Measurements from ENCODE around the gene ZBTB8A.
"Not testable (repeated sequence)": the region's sequence is repeated elsewhere in the genome, so short reads cannot be mapped to it uniquely, and the experiment has no call there.

Gene ZBTB8A

DNA sequence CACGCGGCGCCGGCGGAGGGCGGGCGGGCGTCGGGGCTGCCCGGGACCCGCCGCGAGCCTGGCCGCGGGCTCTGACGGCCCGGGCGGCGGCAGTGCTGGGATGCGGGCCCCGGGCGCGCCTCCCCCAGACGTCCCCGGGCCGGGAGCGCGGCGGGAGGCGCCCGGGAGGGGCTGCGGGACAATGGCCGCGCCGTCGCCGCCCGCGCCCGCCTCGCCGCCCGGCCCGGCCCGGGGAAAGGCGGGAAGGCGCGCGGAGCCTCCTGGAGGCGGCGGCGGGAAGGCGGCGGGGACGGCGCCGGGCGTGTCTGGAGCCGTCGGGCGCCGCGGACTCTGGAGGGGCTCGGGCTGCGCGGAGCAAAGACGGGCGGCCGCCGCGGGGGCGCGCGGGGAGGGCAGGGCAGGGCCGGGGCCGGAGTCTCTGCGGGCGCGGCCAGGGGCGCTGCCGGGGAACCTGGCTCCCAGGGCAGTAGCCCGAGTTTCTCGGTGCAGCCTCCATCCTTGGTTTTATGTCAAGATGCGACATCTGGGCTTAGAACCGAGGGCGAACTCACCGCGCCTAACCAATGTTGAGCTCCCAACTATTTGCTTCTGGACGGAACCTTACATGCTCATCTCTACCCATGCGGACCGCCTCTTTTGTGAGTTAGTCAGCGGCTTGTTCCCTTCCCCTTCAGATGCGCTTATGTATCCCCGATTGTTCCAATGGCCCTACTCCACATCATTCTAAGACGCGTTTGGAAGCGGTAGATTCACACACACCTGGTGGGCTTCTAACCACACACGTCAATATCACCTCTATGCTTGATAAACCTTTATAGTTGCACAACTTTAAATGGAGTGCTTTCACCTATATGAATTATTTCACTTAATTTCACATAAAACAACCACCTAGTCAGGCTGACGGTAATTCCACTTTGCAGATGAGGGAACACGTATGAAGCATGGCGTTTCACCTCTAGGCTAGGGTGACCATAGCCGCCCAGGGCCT lies 651 bp downstream of the ZBTB8A start:
- DNase-seq = peak; percentile 14

DNA sequence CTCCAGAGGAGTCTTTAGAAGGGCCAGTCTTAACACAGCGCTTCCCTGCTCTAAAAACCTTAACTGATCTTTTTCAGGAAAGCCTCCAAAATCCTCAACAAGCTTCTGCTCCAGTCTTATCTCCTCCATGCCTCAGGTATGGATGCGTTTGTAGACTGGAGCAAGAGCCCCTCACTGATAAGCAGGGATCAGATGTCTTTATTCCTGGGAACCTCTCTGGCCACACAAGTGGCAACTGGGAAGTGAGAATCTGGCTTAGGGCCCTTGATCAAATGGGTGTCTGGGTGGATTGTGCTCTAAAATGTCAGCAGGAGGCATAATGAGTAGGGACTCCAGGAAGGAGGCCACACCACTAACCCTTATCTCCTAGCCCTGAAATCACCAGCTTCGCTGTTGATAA lies 1.4 kb downstream of the ZBTB8A start:
- no peak for DNase-seq

DNA sequence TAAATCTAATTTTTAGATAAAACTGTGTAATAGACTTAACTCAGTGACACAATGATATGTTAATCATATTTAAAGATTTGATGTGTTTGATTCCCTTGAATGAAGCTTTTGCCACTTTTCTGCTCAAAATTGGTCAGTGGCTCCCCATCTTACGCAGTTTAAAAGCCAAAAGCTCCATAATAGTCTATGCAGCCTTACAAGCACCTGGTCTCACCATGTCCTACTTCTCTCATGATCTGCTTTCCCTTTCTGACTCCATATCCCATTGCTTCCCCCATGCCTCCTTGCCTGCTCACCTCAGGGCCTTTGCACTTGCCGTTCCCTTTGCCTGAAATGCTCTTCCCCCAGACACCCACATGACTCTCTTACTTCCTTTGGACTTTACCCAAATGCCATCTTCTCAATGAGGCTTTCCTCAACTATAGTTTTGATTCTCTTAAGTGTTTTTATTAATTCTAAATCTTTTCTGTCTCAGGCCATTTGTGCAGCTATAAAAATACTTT lies 1.9 kb downstream of the ZBTB8A start:
- DNase-seq = no peak

DNA sequence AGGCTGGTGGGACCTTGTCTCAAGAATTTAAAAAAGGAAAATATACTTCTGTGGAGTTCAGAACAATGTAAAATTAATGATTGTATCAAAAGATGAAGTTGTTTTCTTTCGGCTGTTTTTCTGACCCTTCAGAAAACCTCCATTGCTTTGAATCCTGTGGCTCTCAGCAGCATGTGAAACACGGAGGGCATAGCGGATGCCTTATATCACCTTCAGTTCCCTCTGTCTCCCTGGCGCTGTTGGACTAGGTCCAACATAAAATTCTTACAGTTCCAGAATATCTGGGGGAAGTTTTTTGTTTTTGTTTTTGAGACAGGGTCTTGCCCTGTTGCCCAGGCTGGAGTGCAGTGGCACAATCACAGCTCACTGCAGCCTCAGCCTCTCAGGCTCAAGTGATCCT lies 7.4 kb downstream of the ZBTB8A start:
- DNase-seq = no peak

DNA sequence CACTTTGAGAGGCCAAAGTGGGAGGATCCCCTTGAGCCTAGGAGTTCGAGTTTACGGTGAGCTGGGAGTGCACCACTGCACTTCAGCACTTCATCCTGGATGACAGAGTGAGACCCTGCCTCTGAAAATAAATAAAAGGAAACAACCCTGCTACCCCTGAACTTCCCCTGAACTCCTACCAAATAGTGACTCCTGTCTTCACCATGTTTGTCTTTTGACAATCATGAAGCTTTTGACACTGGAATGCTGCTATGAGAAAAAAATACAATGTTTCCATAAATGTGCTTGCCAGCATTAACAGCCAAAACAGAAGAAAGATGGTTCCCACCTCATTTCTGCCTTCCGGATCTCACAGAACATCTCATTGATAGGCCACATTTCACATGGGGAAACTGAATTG lies 10.4 kb downstream of the ZBTB8A start:
- no peak for DNase-seq

DNA sequence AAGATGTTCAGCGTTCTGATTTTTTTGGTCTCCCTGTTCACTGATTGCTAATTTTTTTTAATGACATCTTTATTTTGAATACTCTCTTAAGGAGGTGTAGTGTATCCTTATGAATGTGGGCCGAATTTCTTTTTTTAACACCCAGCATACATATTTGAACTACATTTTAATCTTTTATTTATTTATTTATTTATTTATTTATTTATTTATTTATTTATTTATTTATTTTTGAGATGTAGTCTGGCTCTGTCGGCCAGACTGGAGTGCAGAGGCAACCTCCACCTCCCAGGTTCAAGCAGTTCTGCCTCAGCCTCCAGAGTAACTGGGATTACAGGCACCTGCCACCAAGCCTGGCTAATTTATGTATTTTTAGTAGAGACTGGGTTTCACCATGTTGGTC lies 15.1 kb downstream of the ZBTB8A start:
- DNase-seq = no peak

DNA sequence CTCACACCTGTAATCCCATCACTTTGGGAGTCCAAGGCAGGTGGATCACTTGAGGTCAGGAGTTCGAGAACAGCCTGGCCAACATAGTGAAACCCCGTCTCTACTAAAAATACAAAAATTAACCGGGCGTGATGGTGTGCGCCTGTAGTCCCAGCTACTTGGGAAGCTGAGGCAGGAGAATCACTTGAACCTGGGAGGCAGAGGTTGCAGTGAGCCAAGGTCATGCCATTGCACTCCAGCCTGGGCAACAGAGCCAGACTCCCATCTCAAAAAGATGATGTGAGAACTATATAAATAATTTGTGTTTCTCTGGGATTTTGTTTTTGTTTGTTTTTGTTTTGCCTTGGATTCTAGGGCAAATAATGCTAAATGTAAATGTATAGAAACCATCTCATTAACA lies 17.8 kb downstream of the ZBTB8A start:
- not testable (repeated sequence) for DNase-seq

DNA sequence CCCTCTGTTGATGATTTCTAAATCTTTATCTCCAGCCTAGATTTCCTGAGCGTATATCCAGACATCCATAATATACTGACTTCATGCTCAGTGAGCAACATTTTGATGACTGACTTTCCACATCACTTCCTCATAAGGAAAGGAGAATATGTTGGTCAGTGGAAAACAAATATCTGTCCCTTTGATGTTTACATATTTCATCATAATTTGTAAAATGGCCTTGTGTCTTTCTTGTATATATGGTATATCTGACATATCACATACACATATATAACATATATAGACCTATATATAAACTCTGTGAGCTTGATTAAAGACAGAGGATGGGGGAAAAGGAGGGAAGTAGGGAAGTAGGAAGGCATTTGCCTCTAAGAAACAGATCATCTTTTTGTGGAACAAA lies 18.6 kb downstream of the ZBTB8A start:
- no peak for DNase-seq

DNA sequence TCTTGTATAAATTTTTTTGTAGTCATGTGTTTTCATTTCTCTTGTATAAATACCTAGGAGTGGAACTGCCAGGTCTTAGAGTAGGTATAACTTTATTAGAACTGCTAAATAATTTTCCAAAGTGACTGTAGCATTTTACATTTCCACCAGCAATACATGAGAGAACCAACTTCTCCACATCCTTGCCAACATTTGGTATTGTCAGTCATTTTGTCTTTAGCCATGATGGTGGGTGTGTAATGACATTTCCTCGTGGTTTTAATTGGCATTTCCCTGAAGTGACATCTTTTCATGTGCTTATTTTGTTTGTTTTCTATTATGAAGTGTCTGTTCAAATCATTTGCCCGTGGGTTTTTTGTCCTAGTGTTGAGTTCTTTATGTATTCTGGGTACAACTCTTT lies 29.7 kb downstream of the ZBTB8A start:
- DNase-seq = no peak

DNA sequence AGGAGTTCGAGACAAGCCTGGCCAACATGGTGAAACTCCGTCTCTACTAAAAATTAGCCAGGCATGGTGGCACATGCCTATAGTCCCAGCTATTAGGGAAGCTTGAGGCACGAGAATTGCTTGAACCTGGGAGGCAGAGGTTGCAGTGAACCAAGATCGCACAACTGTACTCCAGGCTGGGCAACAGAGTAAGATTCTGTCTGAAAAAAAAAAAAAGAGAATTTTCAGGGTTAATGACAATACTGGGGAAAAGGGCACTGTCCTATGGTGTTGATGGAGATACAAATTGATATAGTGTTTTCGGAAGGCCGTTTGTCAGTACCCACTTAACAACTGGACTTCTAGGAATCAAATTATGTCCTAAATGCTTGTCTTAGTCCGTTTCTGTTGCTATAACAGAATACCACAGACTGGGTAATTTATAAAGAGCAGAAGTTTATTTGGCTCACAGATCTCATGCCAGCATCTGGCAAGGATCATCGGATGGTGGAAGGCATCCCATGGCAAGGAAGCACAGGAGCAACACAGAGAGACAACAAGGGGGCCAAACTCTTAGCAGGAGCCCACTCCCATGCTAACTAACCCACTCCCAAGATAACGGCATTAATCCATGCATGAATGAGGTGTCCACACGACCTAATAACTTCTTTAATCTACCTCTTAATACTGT lies 41.3 kb downstream of the ZBTB8A start:
- no peak for DNase-seq

DNA sequence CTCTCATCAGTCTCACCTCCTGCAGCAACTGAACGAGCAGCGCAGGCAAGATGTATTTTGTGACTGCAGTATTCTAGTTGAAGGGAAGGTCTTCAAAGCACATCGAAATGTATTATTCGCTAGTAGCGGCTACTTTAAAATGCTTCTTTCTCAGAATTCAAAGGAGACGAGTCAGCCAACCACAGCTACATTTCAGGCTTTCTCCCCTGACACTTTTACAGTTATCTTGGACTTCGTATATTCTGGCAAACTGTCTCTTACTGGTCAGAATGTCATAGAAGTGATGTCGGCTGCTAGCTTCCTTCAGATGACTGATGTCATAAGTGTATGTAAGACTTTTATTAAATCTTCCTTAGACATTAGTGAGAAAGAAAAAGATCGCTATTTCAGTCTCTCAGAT lies 53.7 kb downstream of the ZBTB8A start:
- DNase-seq = no peak

DNA sequence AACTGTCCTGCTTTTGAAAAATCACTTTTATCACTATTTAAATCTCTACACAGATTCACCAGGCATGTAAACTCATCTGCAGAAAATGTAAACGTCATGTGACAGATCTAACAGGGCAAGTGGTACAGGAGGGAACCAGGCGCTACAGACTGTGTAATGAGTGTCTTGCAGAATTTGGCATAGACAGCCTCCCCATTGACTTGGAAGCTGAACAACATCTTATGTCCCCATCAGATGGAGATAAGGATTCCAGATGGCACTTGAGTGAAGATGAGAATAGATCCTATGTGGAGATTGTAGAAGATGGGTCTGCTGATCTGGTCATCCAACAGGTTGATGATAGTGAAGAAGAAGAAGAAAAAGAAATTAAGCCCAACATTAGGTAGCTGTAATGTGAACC lies 60.8 kb downstream of the ZBTB8A start:
- DNase-seq = no peak

DNA sequence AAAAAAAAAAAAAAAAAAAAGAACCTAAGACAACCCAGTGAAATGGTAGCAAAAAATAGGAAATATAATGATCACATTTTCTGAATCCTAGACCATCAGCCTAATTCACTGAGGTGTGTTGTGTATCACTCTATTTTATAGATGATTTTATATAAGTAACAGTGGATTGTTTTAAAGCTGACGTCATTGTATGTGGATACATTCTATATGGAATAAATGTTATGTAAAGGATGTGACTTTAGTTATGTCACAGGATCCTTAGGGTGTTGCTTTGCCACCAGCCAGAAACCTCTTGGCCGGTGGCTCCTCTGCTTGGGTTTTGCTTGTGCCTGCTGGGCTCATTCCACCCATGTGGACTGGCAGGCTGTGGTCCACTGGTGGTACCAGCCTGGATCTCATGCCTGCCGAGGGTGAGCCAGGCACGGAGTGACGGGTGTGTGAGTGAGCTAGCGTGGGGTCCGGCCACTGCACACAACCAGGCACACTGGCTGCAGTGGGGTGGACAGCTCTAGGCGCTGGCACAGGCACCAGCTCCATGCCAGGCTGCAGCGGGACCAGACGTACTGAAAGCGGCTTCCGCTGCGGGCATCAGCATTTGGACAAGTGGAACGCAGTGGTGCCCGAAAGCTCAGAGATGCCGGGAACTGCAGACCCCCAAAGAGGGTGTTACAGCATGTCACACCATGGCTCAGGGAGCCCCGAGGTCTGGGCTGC lies 66.6 kb downstream of the ZBTB8A start:
- no peak for DNase-seq

DNA sequence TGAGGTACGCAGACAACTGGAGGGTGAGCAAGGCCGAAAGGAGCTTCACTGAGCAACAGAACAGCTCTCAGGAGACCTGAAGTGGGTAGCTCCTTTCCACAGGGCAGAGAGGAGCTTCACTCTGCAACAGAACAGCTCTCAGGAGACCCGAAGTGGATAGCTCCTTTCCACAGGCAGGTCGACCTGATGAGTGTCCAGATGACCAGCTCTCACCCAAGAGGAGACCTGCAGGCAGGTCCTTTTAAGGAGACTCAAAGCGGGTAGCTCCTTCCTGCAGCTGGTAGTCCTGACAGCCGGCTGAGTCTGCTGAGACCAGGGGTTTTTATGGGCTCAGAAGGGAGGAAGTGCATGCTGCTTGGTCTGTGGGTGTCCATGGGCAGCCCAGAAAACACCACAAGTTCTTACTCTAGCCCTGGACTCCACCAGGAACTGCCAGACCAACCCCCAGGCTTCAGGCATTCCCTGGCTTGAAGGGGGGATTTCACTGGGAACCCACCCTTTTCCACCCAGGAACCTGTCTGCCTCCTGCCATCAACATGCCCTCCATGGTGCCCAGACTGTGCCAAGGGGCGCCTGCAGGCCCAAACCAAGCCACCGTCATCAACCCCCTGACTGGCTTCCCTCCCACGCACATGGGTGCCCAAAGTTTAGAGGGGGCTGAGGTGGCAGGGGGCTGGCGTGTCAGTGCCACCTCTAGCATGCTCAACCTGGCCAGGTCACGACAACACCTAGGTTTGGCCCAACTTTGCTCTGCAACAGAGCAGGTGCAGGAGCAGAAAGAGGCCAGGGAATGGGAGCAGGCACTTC lies 67.5 kb downstream of the ZBTB8A start:
- no peak for DNase-seq

DNA sequence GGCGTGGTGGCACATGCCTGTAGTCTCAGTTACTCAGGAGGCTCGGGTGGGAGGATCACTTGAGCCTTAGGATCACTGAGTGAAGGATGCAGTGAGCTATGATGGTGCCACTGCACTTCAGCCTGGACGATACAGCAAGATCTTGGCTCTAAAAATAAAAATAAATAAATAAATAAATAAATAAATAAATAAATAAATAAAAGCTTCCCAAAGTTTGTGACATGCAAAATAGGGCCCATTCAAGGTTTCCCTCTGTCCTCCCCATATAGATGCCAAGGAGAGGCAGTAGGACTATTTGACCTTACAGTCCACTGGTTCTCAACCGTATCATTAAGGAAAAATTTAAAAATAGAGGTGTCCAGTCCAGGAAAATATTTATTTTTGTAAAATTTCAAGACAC lies 70.0 kb downstream of the ZBTB8A start:
- DNase-seq = no peak

DNA sequence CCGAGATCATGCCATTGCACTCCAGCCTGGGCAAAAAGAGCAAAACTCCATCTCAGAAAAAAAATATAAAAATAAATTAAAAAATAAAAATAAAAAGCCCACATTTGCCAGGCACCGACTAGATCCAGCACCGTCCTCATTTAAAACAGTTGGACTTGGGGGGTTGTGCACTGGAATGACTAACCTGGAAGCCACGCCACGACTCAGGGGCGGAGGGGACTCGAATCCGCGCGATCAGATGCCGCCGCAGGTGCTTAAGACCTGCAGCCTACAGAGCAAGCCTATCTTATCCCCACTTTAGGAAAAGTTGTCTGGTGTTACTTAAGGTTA lies 72.6 kb downstream of the ZBTB8A start:
- DNase-seq = no peak

DNA sequence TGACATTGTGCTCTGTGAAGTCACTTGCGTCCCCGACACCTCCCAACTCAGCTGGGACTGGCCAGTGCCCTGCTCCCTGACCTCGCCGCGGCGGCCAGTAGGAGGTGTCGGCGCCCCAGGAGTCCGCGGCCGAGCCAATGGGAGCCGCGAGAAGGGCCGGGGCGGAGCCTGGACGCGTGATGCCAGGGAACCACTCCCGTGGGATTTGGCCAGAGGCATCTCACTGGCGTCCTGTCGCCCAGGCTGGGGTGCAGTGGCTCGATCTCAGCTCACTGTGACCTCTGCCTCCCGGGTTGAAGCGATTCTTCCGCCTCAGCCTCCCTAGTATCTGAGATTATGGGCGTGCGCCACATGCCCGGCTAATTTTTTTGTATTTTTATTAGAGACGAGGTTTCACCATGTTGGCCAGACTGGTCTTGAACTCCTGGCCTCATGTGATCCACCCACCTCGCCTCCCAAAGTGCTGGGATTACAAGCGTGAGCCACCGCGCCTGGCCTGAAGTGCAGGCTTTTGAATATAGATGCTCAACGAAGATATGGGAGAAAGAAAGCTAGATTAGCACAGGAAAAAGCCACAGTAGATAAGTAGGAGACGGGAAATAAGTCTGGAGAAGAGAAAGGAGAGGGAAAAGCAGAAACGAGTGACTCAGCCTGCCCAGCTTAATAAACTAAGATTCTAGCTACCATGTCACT lies 73.1 kb downstream of the ZBTB8A start:
- DNase-seq = peak; percentile 69

DNA sequence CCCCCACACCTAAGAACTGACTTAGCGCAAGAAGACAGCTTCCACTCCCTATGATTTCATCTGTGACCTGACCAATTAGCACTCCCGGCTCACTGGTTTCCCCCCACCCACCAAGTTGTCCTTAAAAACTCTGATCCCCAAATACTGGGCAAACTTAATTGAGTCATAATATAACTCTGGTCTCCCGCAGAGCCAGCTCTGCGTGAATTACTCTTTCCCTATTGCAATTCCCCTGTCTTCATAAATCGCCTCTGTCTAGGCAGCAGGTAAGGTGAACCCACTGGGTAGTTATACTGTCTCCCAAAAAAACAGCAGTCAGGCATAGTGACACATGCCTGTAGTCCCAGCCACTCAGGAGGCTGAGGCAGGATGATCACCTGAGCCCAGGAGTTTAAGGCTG lies 74.2 kb downstream of the ZBTB8A start:
- no peak for DNase-seq

DNA sequence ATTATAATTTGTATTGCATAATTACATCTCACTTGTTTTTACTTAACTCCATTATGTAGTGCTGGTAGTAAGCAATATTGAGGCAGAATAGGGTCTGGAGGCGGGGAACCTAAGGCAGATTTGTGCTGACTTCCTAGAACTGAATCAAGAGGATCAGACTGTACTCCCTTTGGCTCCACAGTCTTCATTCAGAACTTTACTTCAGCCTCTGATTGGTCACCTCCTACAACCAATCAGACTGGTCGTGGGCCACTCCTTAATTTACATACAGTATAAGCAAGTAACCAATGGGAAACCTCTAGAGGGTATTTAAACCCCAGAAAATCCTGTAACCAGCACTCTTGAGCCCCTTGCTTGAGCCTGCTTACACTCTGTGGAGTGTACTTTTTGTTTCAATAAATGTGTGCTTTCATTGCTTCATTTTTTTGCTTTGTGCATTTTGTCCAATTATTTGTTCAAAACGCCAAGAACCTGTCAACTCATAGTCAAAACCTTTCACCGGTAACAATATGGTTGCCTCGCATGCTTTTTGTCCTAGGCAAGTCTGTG lies 79.5 kb downstream of the ZBTB8A start:
- no peak for DNase-seq

DNA sequence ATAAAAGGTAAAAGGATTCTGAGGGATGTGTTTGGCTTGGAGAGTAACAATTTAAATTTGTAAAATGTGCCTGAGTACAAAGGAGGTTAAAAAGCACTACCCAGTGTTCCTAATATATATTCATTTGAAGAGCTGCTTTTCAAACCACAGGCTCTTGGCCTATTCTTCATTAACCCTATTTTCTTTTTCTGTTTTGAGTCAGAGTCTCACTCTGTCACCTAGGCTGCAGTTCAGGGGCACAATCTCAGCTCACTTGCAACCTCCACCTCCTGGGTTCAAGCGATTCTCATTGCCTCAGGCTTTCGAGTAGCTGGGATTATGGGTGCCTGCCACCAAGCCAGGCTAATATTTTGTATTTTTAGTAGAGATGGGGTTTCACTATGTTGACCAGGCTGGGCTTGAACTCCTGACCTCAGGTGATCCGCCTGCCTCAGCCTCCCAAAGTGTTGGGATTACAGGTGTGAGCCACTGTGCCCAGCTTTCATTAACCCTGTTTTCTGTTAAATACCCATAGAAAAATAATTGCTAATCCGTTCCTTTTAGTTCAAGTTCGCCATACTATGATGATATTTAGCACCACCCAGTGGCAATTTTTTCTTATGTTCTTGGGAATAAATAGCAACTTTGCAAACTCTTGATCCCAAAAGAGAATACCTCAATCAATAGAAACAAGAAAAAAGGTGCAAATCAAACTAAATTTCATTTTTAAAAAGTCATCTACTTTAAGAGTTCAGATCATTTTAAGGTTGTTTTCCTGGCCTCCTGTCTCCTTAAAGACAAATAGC lies 80.7 kb downstream of the ZBTB8A start:
- DNase-seq = peak; percentile 17

DNA sequence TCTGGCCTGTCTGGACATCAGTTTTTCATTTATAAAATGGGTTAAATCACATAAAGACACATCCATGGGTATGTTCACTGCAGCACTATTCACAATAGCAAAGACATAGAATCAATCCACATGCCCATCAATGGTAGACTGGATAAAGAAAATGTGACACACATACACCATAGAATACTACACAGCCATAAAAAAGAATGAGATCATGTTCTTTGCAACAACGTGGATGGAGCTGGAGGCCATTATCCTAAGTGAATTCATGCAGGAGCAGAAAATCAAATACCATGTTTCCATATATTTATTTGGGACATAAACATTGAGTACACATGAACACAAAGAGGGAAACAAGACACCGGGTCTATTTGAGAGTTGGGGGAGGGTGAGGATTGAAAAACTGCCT lies 83.0 kb downstream of the ZBTB8A start:
- no peak for DNase-seq

Measured in activated CD4-positive, alpha-beta T cell treated with anti-CD3 and anti-CD28 coated beads for 48 hours (primary cell).